SW 1271 (cell line): ENCODE results near the gene CDC42BPG.

Experiments
- DNase-seq, 2 experiments: peaks; one replicate each; lab custom pipeline; 2025; lab: John Stamatoyannopoulos, UW

CDC42BPG gene

DNA sequence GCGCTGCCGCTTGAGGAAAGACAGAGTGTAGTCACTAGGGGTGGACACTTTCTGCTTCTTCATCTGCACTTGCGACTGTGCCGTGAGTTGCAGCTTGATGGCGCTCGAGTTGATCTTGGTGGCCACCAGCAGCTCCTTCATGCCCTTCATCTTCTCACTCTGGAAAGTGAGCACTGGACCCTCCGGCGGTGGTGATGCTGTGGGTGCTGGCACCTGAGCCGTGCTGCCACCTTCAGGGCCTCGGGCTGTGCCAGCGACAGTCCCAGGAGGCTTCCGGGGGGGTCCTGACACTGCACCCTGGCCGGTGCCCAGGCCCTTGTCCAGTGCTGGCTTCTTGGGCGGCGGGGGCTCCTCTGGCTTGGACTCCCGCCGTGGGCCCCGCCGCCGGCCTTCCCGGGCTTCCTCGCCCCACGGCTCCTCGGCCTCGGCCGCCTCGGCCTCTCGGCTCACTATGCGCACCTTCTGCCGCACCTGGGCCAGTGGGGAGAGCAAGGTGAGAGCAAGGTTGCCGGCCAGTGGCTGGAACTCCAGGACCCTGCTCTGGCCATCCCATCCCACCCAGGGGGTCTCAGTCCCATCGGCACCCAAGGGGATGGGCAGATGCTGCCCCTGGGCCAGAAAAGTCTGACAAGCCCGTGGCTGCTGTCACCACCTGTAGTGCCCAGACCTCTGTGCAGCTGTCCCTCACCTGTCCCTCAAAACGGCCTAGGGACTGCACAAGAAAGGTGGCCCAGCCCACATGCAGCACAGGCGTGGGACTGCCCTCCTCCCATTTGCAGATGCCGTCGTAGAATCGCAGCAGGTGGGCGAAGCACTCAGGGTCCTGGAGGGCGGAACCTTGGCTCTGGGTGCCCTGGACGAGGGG is 39.9 kb downstream of the CDC42BPG start:
- DNase-seq, result no peak

DNA sequence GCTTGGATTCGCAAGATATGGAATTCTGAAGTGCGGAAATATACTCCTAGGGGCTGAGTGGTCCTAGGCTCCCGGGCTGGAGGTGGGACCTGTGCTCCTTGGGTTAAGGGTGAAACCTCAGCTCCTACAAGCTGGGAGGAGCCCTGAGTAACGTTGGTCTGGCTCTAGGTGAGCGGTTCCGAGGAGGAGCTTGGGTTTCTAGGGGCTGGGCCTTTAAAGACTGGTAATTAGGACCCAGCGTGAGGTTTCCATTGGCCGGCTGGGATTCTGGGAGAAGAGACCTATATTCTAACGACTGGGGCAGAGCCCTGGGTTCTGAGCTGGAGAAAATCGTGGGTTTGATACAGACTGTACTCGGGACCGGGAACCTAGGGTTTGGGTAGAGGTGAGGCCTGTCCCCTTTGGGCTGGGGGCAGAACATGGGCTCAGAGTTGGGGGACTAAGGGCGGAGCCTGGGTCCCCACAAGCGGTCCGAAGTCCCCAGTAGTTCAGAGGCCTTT is 40.6 kb downstream of the CDC42BPG start:
- peak in 1 of 2 experiments; percentile 42 for DNase-seq

DNA sequence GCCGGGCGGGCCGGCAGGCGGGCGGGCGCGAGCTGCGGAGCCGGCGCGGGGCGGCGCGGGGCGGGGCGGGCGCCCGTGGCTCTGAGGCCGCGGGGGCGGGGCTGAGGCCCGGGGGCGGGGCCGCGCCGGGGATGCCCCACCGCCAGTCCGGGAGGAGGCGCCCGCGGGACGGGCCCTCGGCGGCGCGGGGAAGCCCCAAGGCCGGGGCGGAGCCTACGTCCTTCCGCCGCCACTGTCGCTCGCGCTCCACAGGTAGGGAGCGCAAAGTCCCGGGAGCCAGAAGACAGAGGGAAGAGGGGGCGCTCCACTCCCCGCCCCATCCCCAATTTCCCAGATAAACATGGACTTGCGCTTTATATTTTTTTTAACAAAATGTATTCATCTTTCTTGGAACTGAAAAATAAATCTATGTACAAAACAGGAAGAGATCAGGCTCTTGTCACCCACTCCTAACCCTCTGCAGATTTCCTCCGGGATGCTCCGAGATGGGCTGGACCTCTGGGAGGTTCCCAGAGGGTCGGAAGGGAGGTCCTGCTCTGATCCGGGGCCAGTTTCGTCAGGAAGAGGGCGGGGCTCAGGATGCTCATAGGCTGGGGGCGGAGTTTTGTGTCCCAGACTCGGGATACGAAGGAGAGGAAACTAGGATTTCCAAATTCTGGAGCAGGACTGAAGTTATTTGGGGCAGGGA is 41.2 kb downstream of the CDC42BPG start, which contains the start of gene MAP4K2:
MAP4K2 (minus strand) TSS at position 57 of the 688 bp plus-strand sequence. CDS start 65 bp downstream, outside the sequence.
- peak; percentile 72 to 85 for DNase-seq

DNA sequence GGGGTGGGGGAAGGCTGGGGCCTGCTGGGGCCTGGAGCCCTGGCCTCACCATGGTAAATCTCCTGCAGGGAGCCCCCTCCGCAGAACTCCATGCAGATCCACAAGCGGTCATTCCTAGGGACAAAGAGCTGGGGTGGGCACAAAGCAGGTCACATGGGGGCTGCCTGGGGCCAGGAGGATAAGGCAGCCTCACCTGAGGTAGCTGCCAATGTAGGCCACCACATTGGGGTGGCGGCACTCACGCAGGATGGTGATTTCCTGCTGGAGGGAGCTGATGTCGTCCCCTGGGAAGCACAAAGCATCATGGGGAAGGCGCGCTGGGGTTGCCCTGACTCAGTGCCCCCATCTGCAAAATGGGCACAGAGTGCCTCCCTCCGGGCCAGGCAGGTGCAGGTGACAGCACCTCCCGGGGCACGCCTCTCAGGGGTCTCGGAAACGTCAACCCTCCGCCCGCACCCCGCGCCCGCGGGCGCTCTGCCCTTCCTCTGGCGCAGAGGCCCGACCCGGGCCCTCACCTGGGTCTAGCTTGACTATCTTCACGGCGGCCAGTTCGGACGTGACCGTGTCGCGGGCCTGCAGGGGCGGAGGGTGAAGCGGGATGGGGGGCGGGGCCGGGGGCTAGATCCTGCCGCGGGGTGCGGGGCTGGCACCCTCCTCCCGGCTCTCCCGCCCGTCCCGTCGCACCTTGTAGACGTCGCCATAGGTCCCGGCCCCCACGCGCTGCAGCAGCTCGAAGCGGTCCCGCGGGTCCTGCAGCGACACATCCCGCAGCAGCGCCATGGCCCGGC is 41.9 kb downstream of the CDC42BPG start:
- DNase-seq, result peak in 1 of 2 experiments; percentile 41

DNA sequence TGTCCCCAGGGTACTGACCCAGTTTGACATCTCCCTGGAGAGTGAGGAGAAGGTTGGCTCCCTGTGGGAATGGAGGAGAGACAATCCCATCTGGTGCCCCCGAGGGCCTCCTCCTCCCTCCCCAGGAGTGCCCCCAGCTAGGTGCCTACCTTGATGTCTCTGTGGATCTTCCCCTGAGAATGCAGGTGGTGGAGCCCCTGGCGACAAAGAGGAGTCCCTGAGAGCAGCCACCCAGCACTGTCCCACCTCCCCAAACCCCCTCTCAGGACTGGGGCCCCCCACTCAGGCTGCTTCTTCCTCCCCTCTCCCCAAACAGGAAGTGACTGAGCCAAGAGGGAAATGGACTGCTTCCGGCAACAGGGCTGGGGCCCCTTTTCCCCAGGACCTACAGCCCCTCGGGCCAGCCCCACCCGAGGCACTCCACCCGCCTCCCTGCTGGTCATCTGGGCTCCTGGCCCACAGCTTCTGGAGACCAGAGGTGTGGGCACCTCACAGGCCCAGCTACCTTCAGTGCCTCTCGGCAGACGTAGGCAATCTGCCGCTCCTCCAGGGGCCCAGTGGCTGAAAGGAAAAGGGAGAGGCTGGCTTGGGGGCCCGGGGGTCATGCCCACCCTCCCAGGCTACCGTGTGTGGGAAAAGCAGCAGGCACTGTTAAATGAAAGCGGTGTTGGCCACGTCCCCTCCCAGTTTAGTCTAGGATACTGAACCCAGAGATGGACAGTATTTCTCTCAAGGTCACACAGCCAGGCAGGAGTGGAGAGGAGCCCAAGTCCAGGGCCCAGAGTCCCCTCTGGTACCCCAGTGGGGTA is 42.7 kb downstream of the CDC42BPG start:
- no peak for DNase-seq

DNA sequence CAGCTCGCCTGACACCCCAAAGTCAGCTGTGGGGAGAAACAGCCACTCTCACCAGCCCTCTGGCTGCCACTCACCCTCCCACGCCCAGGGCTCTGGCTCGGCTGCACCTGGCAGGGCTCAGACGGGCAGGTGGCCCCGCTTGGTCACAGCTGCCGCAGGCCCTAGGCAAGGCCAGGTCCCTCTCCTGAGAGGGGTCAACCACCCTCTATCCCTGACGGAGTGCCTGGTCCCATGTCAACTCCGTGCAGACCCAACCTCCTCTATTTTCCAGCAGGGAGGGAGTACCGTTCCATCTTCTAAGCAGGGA is 43.3 kb downstream of the CDC42BPG start:
- no peak for DNase-seq

DNA sequence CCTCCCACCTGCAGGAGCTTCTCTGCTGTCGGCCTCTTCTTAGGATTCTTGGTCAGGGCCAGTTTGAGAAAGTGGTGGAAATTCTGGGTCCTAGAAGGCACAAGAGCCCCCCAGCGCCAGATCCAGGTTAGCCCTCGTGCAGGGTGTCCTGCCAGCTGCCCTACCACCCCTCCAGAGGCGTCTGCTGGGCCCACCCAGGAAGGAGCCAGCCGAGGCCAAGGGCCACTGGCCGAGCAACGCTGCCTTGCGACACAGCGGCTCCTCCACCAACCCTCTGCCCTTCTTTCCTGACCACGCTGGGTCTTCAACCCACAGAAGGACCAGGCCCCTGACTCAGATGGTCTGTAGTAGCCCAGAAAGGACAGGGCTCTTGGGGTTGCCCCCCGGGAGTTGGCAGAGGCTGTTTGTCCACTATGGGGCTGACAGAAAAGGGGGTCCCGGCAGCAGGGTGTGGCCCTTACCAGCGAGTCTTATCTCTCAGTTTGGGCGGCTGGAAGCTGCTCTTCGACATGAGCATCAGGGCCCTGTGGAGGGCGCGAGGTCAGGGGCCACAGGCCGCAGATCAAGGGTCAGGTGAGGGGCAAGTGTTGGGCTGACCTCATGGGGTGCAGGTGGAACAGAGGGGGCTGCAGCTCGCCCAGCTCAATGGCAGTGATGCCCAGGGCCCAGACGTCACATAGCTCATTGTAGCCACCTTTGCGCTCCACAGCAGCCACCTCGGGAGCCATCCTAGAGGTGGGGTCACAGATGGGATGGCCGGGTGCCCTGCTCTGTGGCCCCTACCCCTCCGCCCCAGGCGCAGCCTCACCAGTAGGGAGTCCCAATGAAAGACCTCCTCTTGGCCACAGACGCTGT is 43.9 kb downstream of the CDC42BPG start:
- DNase-seq, result no peak

DNA sequence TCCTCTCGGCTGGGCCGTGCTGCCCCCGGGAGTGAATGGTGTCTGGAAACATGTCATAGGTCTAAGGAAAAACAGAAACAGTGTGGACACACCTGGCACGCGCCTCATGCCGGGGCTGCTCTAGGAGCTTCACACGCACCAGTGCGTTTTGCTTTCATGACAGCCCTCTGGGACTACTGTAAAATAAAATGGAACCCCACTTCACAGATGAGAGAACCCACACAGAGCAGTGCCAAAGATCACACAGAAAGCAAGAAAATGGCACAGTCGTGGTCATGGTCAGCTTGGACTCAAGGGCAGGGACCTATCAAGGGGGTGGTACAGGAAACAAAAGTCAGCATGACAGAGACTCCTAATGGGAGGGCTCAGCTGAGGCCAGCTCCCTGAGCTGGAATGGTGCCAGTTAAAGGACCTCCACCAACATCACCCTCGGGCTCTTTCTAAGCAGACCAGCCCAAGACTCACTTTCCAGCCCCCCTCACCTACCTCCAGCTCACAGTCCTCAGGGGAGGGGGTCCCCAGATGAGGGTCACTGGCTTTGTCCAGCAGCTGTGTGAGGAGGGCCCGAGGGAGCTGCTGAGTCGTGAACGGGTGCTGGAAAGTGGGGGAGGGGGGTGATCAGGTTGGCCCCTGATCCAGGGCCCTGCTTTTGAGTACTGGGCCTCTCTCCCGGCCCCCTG is 44.7 kb downstream of the CDC42BPG start:
- peak in 1 of 2 experiments; percentile 4 for DNase-seq

DNA sequence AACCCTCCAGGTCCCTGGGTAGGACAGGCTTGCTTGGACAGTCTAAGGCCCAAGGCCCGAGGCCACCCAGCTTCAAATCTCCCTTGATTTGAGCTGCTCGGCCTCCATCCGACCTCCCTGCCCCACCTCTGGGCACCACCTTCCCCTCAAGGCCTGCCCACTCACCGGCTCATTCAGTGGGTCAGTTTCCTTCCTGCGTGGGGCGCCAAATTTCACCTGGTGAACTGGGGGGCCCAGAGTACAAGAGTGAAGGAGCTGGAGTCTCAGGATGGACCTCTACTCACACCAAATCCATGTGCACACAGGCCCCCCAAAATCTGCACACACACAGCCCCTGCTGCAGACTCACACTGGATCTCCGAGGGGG is 45.2 kb downstream of the CDC42BPG start:
- DNase-seq, result no peak

DNA sequence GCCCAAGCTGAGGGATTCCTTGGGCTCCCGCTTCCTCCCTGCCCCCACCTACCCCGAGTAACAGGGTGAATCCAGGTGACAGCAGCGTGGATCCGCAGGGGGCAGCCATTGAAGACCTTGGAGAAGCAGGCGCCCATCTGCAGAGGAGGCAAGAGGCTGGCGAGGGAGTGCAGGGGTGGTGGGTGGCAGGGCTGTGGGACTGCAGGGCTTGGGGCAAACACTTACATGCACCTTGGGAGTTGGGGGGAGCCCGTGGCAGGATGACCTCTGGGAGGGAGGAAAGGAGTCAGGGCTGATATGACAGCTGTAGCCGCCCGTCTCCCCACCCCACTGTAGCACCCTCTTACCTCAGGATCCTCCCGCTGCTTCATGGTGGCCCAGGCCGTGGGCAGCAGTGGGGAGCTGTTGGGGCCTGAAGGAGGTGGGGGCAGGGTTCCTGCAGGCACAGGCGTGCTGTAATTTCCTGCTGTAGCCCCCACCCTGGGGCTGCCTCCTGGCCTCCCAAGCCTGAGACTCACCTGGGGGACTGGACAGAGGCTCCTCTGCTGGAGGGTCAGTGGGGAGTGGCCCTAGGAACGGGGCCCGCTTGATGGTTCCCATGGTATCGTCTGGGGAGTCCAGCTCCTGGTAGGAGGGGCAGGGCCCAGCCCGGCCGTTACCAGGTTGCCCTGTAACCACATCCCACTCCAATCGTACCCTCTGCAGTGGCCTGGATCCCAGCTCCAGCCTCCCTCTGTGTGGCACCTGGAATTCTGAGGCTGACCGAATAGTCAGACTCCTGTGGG is 47.5 kb downstream of the CDC42BPG start:
- DNase-seq, result no peak

DNA sequence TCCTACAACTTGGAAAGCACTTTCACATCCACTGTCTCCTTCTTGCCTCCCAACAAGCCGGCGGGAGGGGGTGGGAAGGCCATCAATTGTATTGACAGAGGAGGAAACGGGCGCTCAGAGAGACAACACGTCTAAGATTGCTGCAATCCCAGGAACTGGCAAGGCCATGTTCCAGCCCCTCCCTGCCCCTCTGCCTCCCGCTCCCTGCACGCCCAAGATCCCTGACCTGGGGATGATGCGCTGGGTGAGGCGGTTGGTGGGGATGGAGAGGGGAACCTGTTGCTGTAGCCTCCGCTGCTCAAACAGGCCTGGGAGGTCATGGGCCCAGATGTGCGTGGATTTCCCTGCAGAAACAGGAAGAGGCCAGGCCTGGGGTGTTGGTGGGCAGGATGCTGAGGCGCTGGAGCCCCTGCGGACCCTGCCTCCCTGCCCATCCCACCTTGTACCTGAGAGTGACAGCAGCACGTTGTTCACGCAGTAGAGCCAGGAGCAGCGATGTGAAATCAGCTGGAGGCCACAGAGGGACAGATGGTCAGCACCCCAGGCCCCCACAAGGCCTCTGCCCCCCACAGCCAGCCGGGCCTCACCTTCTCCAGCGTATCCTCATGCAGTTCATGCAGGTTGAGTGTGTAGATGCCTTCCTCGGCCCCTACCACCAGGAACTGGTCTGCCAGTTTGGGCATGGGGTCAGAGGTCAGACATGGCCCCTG is 48.3 kb downstream of the CDC42BPG start:
- no peak for DNase-seq

DNA sequence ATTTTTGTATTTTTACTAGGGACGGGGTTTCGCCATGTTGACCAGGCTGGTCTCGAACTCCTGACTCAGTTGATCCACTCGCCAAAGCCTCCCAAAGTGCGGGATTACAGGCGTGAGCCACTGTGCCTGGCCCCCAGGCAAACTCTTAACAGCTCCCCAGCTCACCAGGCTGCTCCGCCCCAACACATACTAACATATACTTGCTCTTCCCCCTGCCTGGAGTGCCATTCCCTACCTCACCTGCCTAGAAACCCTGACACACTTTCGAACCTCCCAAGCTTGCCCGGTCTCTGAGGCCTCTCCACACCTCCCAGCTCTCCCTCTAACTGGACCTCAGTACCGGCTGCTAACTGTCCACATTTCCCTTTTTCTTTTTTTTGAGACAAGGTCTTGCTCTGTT is 49.9 kb downstream of the CDC42BPG start:
- DNase-seq, result no peak

DNA sequence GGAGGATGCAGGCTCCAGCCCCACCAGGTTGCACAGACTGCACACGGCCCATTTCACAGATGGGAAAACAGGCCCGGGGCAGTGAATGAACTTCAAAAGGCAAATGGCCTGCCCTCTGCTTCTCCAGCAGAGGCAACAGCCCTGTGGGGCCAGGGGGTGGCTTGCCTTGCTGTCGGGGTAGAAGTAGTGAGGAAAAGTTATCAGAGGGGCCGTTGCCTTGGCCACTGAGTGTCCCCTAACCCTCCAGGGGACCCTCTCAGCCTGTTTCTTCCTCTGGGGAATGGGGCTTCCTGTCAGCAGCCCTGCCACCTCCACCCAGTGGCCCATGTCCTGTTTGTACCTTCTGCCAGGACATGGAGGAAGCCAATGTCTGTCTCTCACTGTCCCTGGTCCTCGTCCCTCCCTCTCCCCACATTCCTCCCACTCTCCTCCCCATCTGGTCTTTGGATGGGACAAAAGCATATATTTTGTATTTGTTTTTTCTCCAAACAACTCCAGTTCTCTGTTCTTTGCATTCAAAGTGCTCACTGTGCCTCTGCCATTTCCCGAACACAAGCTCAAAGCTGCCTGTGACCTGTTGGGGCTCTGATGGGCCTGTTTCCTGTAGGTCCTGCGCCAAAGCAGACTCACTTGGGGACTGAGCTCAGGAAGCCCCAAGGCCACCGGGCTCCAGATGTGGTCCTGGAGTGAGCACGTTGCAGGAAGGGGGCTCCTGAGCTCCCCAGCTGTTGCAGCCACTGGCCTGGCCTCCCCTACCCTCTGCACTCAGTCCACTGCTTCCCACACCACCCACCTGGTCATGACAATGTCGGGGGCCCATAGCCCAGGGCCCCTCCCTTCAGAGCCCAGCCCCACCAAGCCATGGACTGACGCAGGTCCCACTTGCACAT is 50.9 kb downstream of the CDC42BPG start:
- no peak for DNase-seq

DNA sequence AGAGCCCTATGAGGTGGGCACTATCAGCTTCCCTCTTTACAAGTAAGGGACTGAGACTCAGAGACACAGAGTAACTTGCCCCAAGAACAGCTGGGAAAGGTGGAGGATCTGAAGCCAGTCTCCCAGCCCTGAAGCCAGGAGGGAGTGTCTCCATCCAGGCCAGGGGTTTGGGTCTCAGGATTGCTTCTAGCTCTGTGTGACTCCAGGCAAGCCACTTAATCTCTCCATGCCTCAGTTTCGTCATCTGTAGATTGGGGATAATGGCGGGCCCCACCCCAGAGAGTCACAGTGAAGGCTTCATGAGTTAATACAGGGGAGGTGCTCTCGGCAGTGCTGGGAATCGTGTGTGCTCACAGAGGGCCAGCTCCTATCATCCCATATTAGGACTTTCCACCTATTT is 52.0 kb downstream of the CDC42BPG start:
- DNase-seq, result no peak

DNA sequence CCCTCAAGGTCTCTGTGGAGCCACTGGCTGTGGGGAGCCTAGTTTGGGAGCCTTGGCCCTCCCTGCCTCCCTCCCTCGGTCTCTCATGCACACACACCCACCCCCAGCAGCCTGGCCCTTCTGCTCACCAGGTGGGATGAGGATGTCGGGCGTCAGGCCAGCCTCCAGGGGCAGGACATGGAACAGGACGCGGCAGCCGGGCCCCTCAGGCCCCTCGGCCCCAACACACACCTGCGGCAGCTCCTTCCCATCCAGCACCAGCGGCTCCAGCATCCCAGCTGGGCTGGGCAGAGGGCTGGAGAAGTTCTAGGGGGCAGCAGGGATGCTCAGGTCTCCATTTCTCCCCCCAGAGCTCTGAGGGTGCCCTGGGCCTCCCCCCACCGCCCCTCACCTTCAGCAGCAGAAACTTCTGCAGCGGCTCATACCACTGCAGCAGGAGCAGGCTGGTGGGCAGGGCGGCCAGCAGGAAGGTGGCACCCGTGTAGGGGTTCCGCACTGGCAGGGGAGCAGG is 52.6 kb downstream of the CDC42BPG start:
- no peak for DNase-seq

DNA sequence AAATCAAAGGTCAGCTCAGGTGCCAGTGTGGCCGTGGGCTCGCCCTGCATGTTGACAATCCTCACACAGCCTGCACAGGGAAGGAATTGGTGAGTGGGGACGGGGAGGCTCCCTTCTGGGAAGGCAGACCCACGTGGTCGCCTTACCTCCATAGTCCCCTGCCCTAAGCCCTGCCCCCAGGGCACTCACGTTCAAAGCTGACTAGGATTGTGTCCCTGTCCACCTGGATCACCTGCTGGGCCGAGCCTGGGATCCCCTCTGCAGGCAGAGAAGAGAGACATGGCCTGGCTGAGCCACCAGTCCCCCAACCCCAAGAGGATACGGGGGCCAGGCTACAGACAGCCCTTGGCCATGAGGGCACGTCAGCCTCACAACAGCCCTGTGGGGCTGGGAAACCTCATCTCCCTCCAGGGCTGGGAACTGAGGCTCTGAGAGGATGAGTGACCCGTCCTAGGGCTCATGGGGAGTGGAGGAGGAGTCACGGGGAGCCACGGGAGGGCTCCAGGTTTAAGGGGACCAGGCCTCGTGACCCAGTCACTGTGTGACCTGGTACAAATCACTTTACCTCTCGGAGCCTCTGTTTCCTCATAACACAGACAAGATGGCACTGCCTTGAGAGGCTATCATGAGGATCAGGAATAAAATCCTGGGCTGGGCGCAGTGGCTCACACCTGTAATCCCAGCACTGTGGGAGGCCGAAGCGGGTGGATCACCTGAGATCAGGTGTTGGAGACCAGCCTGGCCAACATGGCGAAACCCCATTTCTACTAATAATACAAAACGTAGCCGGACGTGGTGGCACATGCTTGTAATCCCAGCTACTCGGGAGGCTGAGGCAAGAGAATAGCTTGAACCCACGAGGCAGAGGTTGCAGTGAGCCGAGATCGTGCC is 54.0 kb downstream of the CDC42BPG start:
- no peak for DNase-seq
